Measurements from ENCODE around the gene MAP4K3. TPM values are rescaled to one million over a fixed set of nuclear protein-coding genes. Genes with fewer than 3 reads are reported as not detected.
A peak's percentile ranks its signal among the peaks of the same experiment; 100 is the strongest.

MAP4K3 gene
- total RNA-seq, 4 donors from 2014 or later, result 49.4 to 89.0 (median 79.2) TPM

GRCh38 chr2:39475006-39475405, 37.9 kb upstream of the MAP4K3 start:
- H3K27ac ChIP-seq, result no peak overlapping the region
- WGBS, 2 donors (ENCODE audit: low coverage in 1 of 2), result 98 to 99% methylated on average over 4 of the region's 4 CpGs
- TF ChIP-seq POLR2A (IDR thresholded peaks at IDR 0.05) (no peak), POLR2AphosphoS5 (IDR thresholded peaks at IDR 0.05) (no peak), CTCF (IDR thresholded peaks at IDR 0.05) (no peak)
- H3K4me3 ChIP-seq, result no peak overlapping the region
- no peak for ATAC-seq
- H3K36me3 ChIP-seq, result peaks cover 0 to 10% of the 10 kb centered on the region in 2 donors
- no peaks in the 10 kb centered on the region for H3K9me3 ChIP-seq
- no peaks in the 10 kb centered on the region for H3K27me3 ChIP-seq
- peaks cover 0 to 3% (median under 1%) of the 10 kb centered on the region in 3 donors for H3K4me1 ChIP-seq

GRCh38 chr2:39470580-39470979, 33.5 kb upstream of the MAP4K3 start:
- Histone ChIP-seq H3K9me3 (no peaks in the 10 kb centered on the region), H3K4me3 (no peak overlapping the region), H3K27me3 (no peaks in the 10 kb centered on the region), H3K27ac (no peak overlapping the region), H3K36me3 (no peaks in the 10 kb centered on the region), H3K4me1 (peaks cover 0 to 29% (median 24%) of the 10 kb centered on the region in 3 donors)
- no peak for ATAC-seq
- WGBS, 2 donors (ENCODE audit: low coverage in 1 of 2), result 93 to 94% methylated on average over 3 of the region's 3 CpGs
- TF ChIP-seq EP300 (IDR thresholded peaks at IDR 0.05) (no peak), POLR2AphosphoS5 (IDR thresholded peaks at IDR 0.05) (no peak), CTCF (IDR thresholded peaks at IDR 0.05) (no peak), POLR2A (IDR thresholded peaks at IDR 0.05) (no peak)

GRCh38 chr2:39469807-39470206, 32.7 kb upstream of the MAP4K3 start:
- WGBS, 2 donors (ENCODE audit: low coverage in 1 of 2), result 0 to 4% methylated on average over 3 of the region's 3 CpGs

GRCh38 chr2:39468579-39469451, 31.7 kb upstream of the MAP4K3 start:
- H3K4me3 ChIP-seq, result no peak overlapping the region
- H3K4me1 ChIP-seq, result peaks cover 0 to 29% (median 24%) of the 10 kb centered on the region in 3 donors
- H3K9me3 ChIP-seq, result no peaks in the 10 kb centered on the region
- no peaks in the 10 kb centered on the region for H3K27me3 ChIP-seq
- no peak for TF ChIP-seq CTCF (IDR thresholded peaks at IDR 0.05)
- TF ChIP-seq EP300 (IDR thresholded peaks at IDR 0.05), result no peak
- no peak for TF ChIP-seq POLR2AphosphoS5 (IDR thresholded peaks at IDR 0.05)
- no peak for TF ChIP-seq POLR2A (IDR thresholded peaks at IDR 0.05)
- H3K36me3 ChIP-seq, result no peaks in the 10 kb centered on the region
- peak; percentile 73 for ATAC-seq
- peak overlapping the region; percentile 45 to 80 (median 68) for H3K27ac ChIP-seq
- WGBS, 2 donors (ENCODE audit: low coverage in 1 of 2), result 64 to 74% methylated on average over 3 to 4 of the region's 4 CpGs

More at GRCh38 chr2:39469807-39470206, 32.7 kb upstream of the MAP4K3 start:
- Histone ChIP-seq H3K27ac (peak overlapping the region in 3 of 4 donors; percentile 64 to 80 (median 71)), H3K4me1 (peaks cover 0 to 29% (median 24%) of the 10 kb centered on the region in 3 donors), H3K27me3 (no peaks in the 10 kb centered on the region), H3K4me3 (no peak overlapping the region), H3K36me3 (no peaks in the 10 kb centered on the region), H3K9me3 (no peaks in the 10 kb centered on the region)
- peak; percentile 27 for ATAC-seq
- TF ChIP-seq POLR2A (IDR thresholded peaks at IDR 0.05) (no peak), EP300 (IDR thresholded peaks at IDR 0.05) (no peak), POLR2AphosphoS5 (IDR thresholded peaks at IDR 0.05) (no peak), CTCF (IDR thresholded peaks at IDR 0.05) (no peak)

GRCh38 chr2:39466311-39466710, 29.2 kb upstream of the MAP4K3 start:
- no peaks in the 10 kb centered on the region for H3K27me3 ChIP-seq
- WGBS, 2 donors (ENCODE audit: low coverage in 1 of 2), result 97 to 100% methylated on average over 5 to 6 of the region's 6 CpGs
- no peaks in the 10 kb centered on the region for H3K9me3 ChIP-seq
- no peaks in the 10 kb centered on the region for H3K36me3 ChIP-seq
- H3K27ac ChIP-seq, result no peak overlapping the region
- no peak overlapping the region for H3K4me3 ChIP-seq
- no peak for ATAC-seq
- H3K4me1 ChIP-seq, result peaks cover 0 to 29% (median 24%) of the 10 kb centered on the region in 3 donors
- TF ChIP-seq POLR2AphosphoS5 (IDR thresholded peaks at IDR 0.05), result no peak
- no peak for TF ChIP-seq POLR2A (IDR thresholded peaks at IDR 0.05)
- no peak for TF ChIP-seq CTCF (IDR thresholded peaks at IDR 0.05)
- TF ChIP-seq EP300 (IDR thresholded peaks at IDR 0.05), result no peak
